Osteoblast (primary cell): Measurements from ENCODE around the gene MRPS15. TPM values are rescaled to one million over a fixed set of nuclear protein-coding genes. Genes with fewer than 3 reads are reported as not detected.
A peak's percentile ranks its signal among the peaks of the same experiment; 100 is the strongest.

Source experiments
- DNase-seq: peaks from one replicate; pipeline ENCODE4 v3.0.0; 2011; ENCODE audit warnings: low spot score, mixed read lengths; ENCODE audit not compliant: insufficient read length; ENCODE audit errors: missing footprints
- H2AFZ ChIP-seq: 2 replicates; pipeline ENCODE4 v1.6.0; 2011; ENCODE audit warnings: mild to moderate bottlenecking, low read length
- H3K27ac ChIP-seq: 2 replicates; pipeline ENCODE4 v1.5.1; 2011; ENCODE audit warnings: mild to moderate bottlenecking, low read depth, low read length, moderate library complexity
- H3K27me3 ChIP-seq: 2 replicates; pipeline ENCODE4 v1.6.0; 2012; ENCODE audit warnings: mild to moderate bottlenecking, control low read depth, inconsistent platforms, low read length, moderate library complexity; ENCODE audit not compliant: insufficient read depth
- H3K36me3 ChIP-seq: 2 replicates; pipeline ENCODE4 v1.5.1; 2011; ENCODE audit warnings: mild to moderate bottlenecking, low read length, control low read depth, moderate library complexity; ENCODE audit not compliant: insufficient read depth
- H3K4me1 ChIP-seq: 2 replicates; pipeline ENCODE4 v1.5.1; 2011; ENCODE audit warnings: mild to moderate bottlenecking, low read length, control low read depth, moderate library complexity; ENCODE audit not compliant: insufficient read depth
- H3K4me2 ChIP-seq: 2 replicates; pipeline ENCODE4 v1.6.0; 2011; ENCODE audit warnings: mild to moderate bottlenecking, low read length; ENCODE audit not compliant: insufficient read depth
- H3K4me3 ChIP-seq: fragments of 200-600 bp; sonication (generic); 3 replicates; pipeline ENCODE4 v1.5.1; 2012; ENCODE audit warnings: mild to moderate bottlenecking, low read length, inconsistent platforms; ENCODE audit not compliant: insufficient read depth
- H3K79me2 ChIP-seq: 2 replicates; pipeline ENCODE4 v1.6.0; 2012; ENCODE audit warnings: mild to moderate bottlenecking, low read length, control low read depth, inconsistent platforms; ENCODE audit not compliant: insufficient read depth
- H3K9me3 ChIP-seq: 2 replicates; pipeline ENCODE4 v1.5.1; 2011; ENCODE audit warnings: low read depth, low read length, control low read depth
- H4K20me1 ChIP-seq: 2 replicates; pipeline ENCODE4 v1.6.0; 2012; ENCODE audit warnings: mild to moderate bottlenecking, low read length, control low read depth; ENCODE audit not compliant: insufficient read depth
- CTCF ChIP-seq: IDR thresholded peaks from 2 replicates; pipeline ENCODE4 v1.5.1; 2011; ENCODE audit warnings: mild to moderate bottlenecking, low read depth, low read length, moderate library complexity; ENCODE audit errors: extremely low read depth
- total RNA-seq: library from RNA; depleted of rRNA; stranded (reverse); fragments of >200 nt; gene quantifications from 2 replicates; pipeline ENCODE4 v1.2.3, GENCODE V29; 2012

The MRPS15 gene
- total RNA-seq, 1 donor, result 77.1 TPM

GRCh38 chr1:36448530-36449056, 15.6 kb downstream of the MRPS15 start:
- Histone ChIP-seq H3K4me2 (no peak overlapping the region), H2AFZ (no peak overlapping the region), H3K9me3 (no peaks in the 10 kb centered on the region), H3K79me2 (peaks cover 5% of the 10 kb centered on the region), H3K27ac (no peak overlapping the region), H4K20me1 (no peaks in the 10 kb centered on the region), H3K4me1 (peaks cover 15% of the 10 kb centered on the region), H3K27me3 (no peaks in the 10 kb centered on the region), H3K4me3 (no peak overlapping the region), H3K36me3 (peaks cover 1% of the 10 kb centered on the region)
- DNase-seq, result no peak
- TF ChIP-seq CTCF, result no peak

- Histone ChIP-seq H3K27me3 (no peaks in the 10 kb centered on the region), H3K79me2 (peaks cover 5% of the 10 kb centered on the region), H4K20me1 (no peaks in the 10 kb centered on the region), H3K9me3 (no peaks in the 10 kb centered on the region), H3K4me3 (no peak overlapping the region), H3K36me3 (peaks cover 4% of the 10 kb centered on the region), H3K27ac (no peak overlapping the region), H2AFZ (no peak overlapping the region), H3K4me2 (no peak overlapping the region), H3K4me1 (peaks cover 15% of the 10 kb centered on the region)
- no peak for DNase-seq
- no peak for TF ChIP-seq CTCF
Observed at GRCh38 chr1:36447450-36447849, 16.7 kb downstream of the MRPS15 start.

GRCh38 chr1:36446746-36447145, 17.4 kb downstream of the MRPS15 start:
- no peak for DNase-seq
- no peaks in the 10 kb centered on the region for H3K9me3 ChIP-seq
- H3K27ac ChIP-seq, result no peak overlapping the region
- H3K4me3 ChIP-seq, result no peak overlapping the region
- TF ChIP-seq CTCF, result no peak
- H4K20me1 ChIP-seq, result no peaks in the 10 kb centered on the region
- peaks cover 15% of the 10 kb centered on the region for H3K4me1 ChIP-seq
- H3K27me3 ChIP-seq, result no peaks in the 10 kb centered on the region
- H3K36me3 ChIP-seq, result peaks cover 4% of the 10 kb centered on the region
- no peak overlapping the region for H2AFZ ChIP-seq
- no peak overlapping the region for H3K4me2 ChIP-seq
- H3K79me2 ChIP-seq, result peaks cover 5% of the 10 kb centered on the region

- peaks cover 4% of the 10 kb centered on the region for H3K36me3 ChIP-seq
- no peak overlapping the region for H2AFZ ChIP-seq
- H3K9me3 ChIP-seq, result no peaks in the 10 kb centered on the region
- DNase-seq, result no peak
- H3K27me3 ChIP-seq, result no peaks in the 10 kb centered on the region
- TF ChIP-seq CTCF, result peak; percentile 10
- no peaks in the 10 kb centered on the region for H4K20me1 ChIP-seq
- no peak overlapping the region for H3K4me3 ChIP-seq
- H3K27ac ChIP-seq, result no peak overlapping the region
- H3K79me2 ChIP-seq, result peaks cover 5% of the 10 kb centered on the region
- peaks cover 12% of the 10 kb centered on the region for H3K4me1 ChIP-seq
- no peak overlapping the region for H3K4me2 ChIP-seq
Observed at GRCh38 chr1:36446271-36446670, 17.9 kb downstream of the MRPS15 start.
